ENCODE results near the gene MYBPHL. TPM values are rescaled to one million over a fixed set of nuclear protein-coding genes. Genes with fewer than 3 reads are reported as not detected.

Gene MYBPHL
- total and polyA plus RNA-seq, 2 of the 13 experiments (the other 11 are each of a cell fraction or from before 2014, with no cell fraction given) = 3.7 to 3.8 TPM

GRCh38 chr1:109263597-109264378, 43.0 kb downstream of the MYBPHL start (continued):
- TF ChIP-seq ZNF773 (CRISPR knock-in tag; IDR thresholded peaks at IDR 0.05; ENCODE audit: borderline replicate concordance) (no peak), POGZ (CRISPR knock-in tag; IDR thresholded peaks at IDR 0.05) (peak; percentile 92), ARNT2 (CRISPR knock-in tag; IDR thresholded peaks at IDR 0.05; ENCODE audit: low read depth) (peak; percentile 90), CENPX (CRISPR knock-in tag; IDR thresholded peaks at IDR 0.05) (no peak), PPARG (CRISPR knock-in tag; conservative IDR thresholded peaks at IDR 0.05) (peak; percentile 36; the same call in 1 of the 2 replicates), ZNF333 (CRISPR knock-in tag; IDR thresholded peaks at IDR 0.05; ENCODE audit: borderline replicate concordance) (no peak), RARG (CRISPR knock-in tag; IDR thresholded peaks at IDR 0.05; ENCODE audit: low read depth) (no peak), ZNF142 (CRISPR knock-in tag; IDR thresholded peaks at IDR 0.05) (no peak), HOXA5 (CRISPR knock-in tag; IDR thresholded peaks at IDR 0.05) (peak; percentile 84; the same call in 1 of the 2 replicates), ZNF263 (CRISPR knock-in tag; IDR thresholded peaks at IDR 0.05) (peak; percentile 23; the same call in 1 of the 2 replicates), ZNF567 (CRISPR knock-in tag; IDR thresholded peaks at IDR 0.05; ENCODE audit: borderline replicate concordance) (no peak), RBM39 (IDR thresholded peaks at IDR 0.05; ENCODE audit: low read depth, low read length, poor library complexity, severe bottlenecking) (peak; percentile 96), NFATC3 (CRISPR knock-in tag; IDR thresholded peaks at IDR 0.05) (no peak), TEF (CRISPR knock-in tag; IDR thresholded peaks at IDR 0.05) (no peak), CREBL2 (CRISPR knock-in tag; IDR thresholded peaks at IDR 0.05; ENCODE audit: borderline replicate concordance) (no peak), SP4 (CRISPR knock-in tag; IDR thresholded peaks at IDR 0.05) (peak; percentile 64; the same call in 1 of the 2 replicates), RXRB (CRISPR knock-in tag; IDR thresholded peaks at IDR 0.05; ENCODE audit: borderline replicate concordance) (peak; percentile 77; the same call in 1 of the 2 replicates), SP140L (CRISPR knock-in tag; IDR thresholded peaks at IDR 0.05; ENCODE audit: borderline replicate concordance) (no peak), THRA (CRISPR knock-in tag; IDR thresholded peaks at IDR 0.05; ENCODE audit: borderline replicate concordance) (peak; percentile 82)
- TF ChIP-seq, protein P1, sequence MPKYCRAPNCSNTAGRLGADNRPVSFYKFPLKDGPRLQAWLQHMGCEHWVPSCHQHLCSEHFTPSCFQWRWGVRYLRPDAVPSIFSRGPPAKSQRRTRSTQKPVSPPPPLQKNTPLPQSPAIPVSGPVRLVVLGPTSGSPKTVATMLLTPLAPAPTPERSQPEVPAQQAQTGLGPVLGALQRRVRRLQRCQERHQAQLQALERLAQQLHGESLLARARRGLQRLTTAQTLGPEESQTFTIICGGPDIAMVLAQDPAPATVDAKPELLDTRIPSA (CRISPR knock-in tag; IDR thresholded peaks at IDR 0.05; ENCODE audit: borderline replicate concordance) = no peak
